ENCODE data around the gene SMIM5.

DNA sequence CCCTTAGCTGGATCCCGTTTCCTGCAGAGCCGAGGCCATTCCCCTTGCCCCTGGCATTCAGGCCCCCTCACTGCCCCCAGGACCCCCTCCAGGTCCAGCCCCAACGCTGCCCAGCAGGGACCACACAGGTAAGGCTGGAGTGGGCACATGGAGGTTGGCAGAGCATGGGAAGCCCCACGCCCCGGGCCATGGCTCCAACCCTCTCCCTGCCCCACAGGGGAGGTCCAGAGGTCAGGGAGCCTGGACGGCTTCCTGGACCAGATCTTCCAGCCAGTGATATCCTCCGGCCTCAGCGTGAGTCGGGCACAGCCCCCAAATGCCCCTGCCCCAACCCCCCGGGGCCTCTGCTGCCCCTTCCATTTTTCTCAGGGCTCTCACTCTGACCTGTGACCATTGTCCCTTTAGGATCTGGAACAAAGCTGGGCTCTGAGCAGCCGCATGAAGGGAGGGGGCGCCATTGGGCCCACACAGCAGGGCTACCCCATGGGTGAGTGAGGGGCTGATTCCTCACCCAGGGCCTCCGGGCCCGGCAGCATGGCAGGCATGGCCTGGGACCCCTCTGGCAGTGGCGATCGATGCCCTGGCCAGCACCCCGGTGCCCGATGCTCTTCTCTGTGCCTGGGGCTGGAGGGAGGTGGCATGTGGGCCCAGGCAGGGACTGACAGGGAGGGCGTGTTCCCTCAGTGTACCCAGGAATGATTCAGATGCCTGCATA, 18.5 kb upstream of the SMIM5 start:
- TF ChIP-seq POLR2A (IDR thresholded peaks at IDR 0.05) (no peak), POLR2AphosphoS5 (IDR thresholded peaks at IDR 0.05) (no peak)
- TF ChIP-seq, protein P1, sequence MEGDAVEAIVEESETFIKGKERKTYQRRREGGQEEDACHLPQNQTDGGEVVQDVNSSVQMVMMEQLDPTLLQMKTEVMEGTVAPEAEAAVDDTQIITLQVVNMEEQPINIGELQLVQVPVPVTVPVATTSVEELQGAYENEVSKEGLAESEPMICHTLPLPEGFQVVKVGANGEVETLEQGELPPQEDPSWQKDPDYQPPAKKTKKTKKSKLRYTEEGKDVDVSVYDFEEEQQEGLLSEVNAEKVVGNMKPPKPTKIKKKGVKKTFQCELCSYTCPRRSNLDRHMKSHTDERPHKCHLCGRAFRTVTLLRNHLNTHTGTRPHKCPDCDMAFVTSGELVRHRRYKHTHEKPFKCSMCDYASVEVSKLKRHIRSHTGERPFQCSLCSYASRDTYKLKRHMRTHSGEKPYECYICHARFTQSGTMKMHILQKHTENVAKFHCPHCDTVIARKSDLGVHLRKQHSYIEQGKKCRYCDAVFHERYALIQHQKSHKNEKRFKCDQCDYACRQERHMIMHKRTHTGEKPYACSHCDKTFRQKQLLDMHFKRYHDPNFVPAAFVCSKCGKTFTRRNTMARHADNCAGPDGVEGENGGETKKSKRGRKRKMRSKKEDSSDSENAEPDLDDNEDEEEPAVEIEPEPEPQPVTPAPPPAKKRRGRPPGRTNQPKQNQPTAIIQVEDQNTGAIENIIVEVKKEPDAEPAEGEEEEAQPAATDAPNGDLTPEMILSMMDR (IDR thresholded peaks at IDR 0.05) = no peak
